Measurements from ENCODE around the gene ABHD2.

ABHD2 gene

GRCh38 chr15:89066280-89066679, 22.0 kb upstream of the ABHD2 start:
- Histone ChIP-seq H3K14ac (ENCODE audit: low read length) (no peak overlapping the region), H4K12ac (ENCODE audit: low read depth, low read length) (no peak overlapping the region), H4K91ac (ENCODE audit: low read depth, low read length) (no peak overlapping the region), H2BK12ac (ENCODE audit: low read length) (no peak overlapping the region), H2BK5ac (ENCODE audit: low read depth, low read length, poor library complexity) (no peak overlapping the region), H3K18ac (ENCODE audit: low read length) (no peak overlapping the region), H3K9me3 (ENCODE audit: insufficient read depth, low read depth, low read length) (peaks cover 11% of the 10 kb centered on the region), H2BK120ac (ENCODE audit: insufficient read depth, low read length, poor library complexity) (no peak overlapping the region), H3K4me2 (ENCODE audit: low read length) (no peak overlapping the region), H3K4me1 (ENCODE audit: control insufficient read depth in 1 of 2, insufficient read depth in 2 of 2, low read length in 2 of 2) (no peaks in the 10 kb centered on the region), H3K9ac (ENCODE audit: low read length) (no peak overlapping the region), H3K23ac (ENCODE audit: low read length) (no peak overlapping the region), H3K79me2 (ENCODE audit: control insufficient read depth, insufficient read depth, low read length, poor library complexity) (no peaks in the 10 kb centered on the region), H2AFZ (ENCODE audit: insufficient read depth, low read length, poor library complexity) (no peak overlapping the region), H3K4ac (ENCODE audit: low read depth, low read length) (no peak overlapping the region), H3K27me3 (ENCODE audit: insufficient read depth, low read length) (no peaks in the 10 kb centered on the region), H3K4me3 (ENCODE audit: low read depth, low read length) (no peak overlapping the region), H3K79me1 (ENCODE audit: low read length) (no peaks in the 10 kb centered on the region), H4K8ac (ENCODE audit: low read depth, low read length) (no peak overlapping the region), H2AK5ac (ENCODE audit: low read length) (no peak overlapping the region), H3K27ac (ENCODE audit: low read depth, low read length) (no peak overlapping the region), H3K36me3 (ENCODE audit: control insufficient read depth in 1 of 2, insufficient read depth in 2 of 2, low read length in 2 of 2) (no peaks in the 10 kb centered on the region)
- WGBS (ENCODE audit: extremely low coverage, insufficient coverage, insufficient read length): no CpG with 5 or more reads among the region's 1 CpG
- DNase-seq: no peak

- no peak overlapping the region for H3K23ac ChIP-seq (ENCODE audit: low read length)
- H3K4me2 ChIP-seq (ENCODE audit: low read length): no peak overlapping the region
- no peak overlapping the region for H4K91ac ChIP-seq (ENCODE audit: low read depth, low read length)
- H3K9me3 ChIP-seq (ENCODE audit: insufficient read depth, low read depth, low read length): peaks cover 11% of the 10 kb centered on the region
- no peak overlapping the region for H4K12ac ChIP-seq (ENCODE audit: low read depth, low read length)
- no peak overlapping the region for H2AFZ ChIP-seq (ENCODE audit: insufficient read depth, low read length, poor library complexity)
- H3K27ac ChIP-seq (ENCODE audit: low read depth, low read length): no peak overlapping the region
- H2BK5ac ChIP-seq (ENCODE audit: low read depth, low read length, poor library complexity): no peak overlapping the region
- H2AK5ac ChIP-seq (ENCODE audit: low read length): no peak overlapping the region
- no peaks in the 10 kb centered on the region for H3K27me3 ChIP-seq (ENCODE audit: insufficient read depth, low read length)
- no CpG with 5 or more reads among the region's 1 CpG for WGBS (ENCODE audit: extremely low coverage, insufficient coverage, insufficient read length)
- no peak overlapping the region for H3K18ac ChIP-seq (ENCODE audit: low read length)
- no peaks in the 10 kb centered on the region for H3K4me1 ChIP-seq (ENCODE audit: control insufficient read depth in 1 of 2, insufficient read depth in 2 of 2, low read length in 2 of 2)
- no peak overlapping the region for H3K4ac ChIP-seq (ENCODE audit: low read depth, low read length)
- no peaks in the 10 kb centered on the region for H3K79me1 ChIP-seq (ENCODE audit: low read length)
- H3K79me2 ChIP-seq (ENCODE audit: control insufficient read depth, insufficient read depth, low read length, poor library complexity): no peaks in the 10 kb centered on the region
- H3K9ac ChIP-seq (ENCODE audit: low read length): no peak overlapping the region
- no peak for DNase-seq
- H3K36me3 ChIP-seq (ENCODE audit: control insufficient read depth in 1 of 2, insufficient read depth in 2 of 2, low read length in 2 of 2): no peaks in the 10 kb centered on the region
- H4K8ac ChIP-seq (ENCODE audit: low read depth, low read length): no peak overlapping the region
- no peak overlapping the region for H2BK12ac ChIP-seq (ENCODE audit: low read length)
- H2BK120ac ChIP-seq (ENCODE audit: insufficient read depth, low read length, poor library complexity): no peak overlapping the region
- no peak overlapping the region for H3K4me3 ChIP-seq (ENCODE audit: low read depth, low read length)
- H3K14ac ChIP-seq (ENCODE audit: low read length): no peak overlapping the region
Observed at GRCh38 chr15:89067751-89068150, 20.5 kb upstream of the ABHD2 start.

GRCh38 chr15:89068325-89068784, 19.9 kb upstream of the ABHD2 start:
- Histone ChIP-seq H3K79me1 (ENCODE audit: low read length) (no peaks in the 10 kb centered on the region), H3K18ac (ENCODE audit: low read length) (no peak overlapping the region), H3K23ac (ENCODE audit: low read length) (no peak overlapping the region), H3K27ac (ENCODE audit: low read depth, low read length) (no peak overlapping the region), H3K27me3 (ENCODE audit: insufficient read depth, low read length) (no peaks in the 10 kb centered on the region), H2AK5ac (ENCODE audit: low read length) (no peak overlapping the region), H4K8ac (ENCODE audit: low read depth, low read length) (no peak overlapping the region), H3K14ac (ENCODE audit: low read length) (no peak overlapping the region), H3K4me3 (ENCODE audit: low read depth, low read length) (no peak overlapping the region), H3K4ac (ENCODE audit: low read depth, low read length) (no peak overlapping the region), H2BK120ac (ENCODE audit: insufficient read depth, low read length, poor library complexity) (no peak overlapping the region), H2AFZ (ENCODE audit: insufficient read depth, low read length, poor library complexity) (no peak overlapping the region), H3K36me3 (ENCODE audit: control insufficient read depth in 1 of 2, insufficient read depth in 2 of 2, low read length in 2 of 2) (no peaks in the 10 kb centered on the region), H3K79me2 (ENCODE audit: control insufficient read depth, insufficient read depth, low read length, poor library complexity) (no peaks in the 10 kb centered on the region), H2BK12ac (ENCODE audit: low read length) (no peak overlapping the region), H3K4me1 (ENCODE audit: control insufficient read depth in 1 of 2, insufficient read depth in 2 of 2, low read length in 2 of 2) (no peaks in the 10 kb centered on the region), H4K91ac (ENCODE audit: low read depth, low read length) (no peak overlapping the region), H3K9ac (ENCODE audit: low read length) (no peak overlapping the region), H4K12ac (ENCODE audit: low read depth, low read length) (no peak overlapping the region), H3K9me3 (ENCODE audit: insufficient read depth, low read depth, low read length) (peaks cover 11% of the 10 kb centered on the region), H2BK5ac (ENCODE audit: low read depth, low read length, poor library complexity) (no peak overlapping the region), H3K4me2 (ENCODE audit: low read length) (no peak overlapping the region)
- no peak for DNase-seq
- WGBS (ENCODE audit: extremely low coverage, insufficient coverage, insufficient read length): no CpG with 5 or more reads among the region's 5 CpGs

GRCh38 chr15:89070197-89071124, 17.8 kb upstream of the ABHD2 start:
- H3K27ac ChIP-seq (ENCODE audit: low read depth, low read length): no peak overlapping the region
- no peak overlapping the region for H3K4me2 ChIP-seq (ENCODE audit: low read length)
- no peaks in the 10 kb centered on the region for H3K4me1 ChIP-seq (ENCODE audit: control insufficient read depth in 1 of 2, insufficient read depth in 2 of 2, low read length in 2 of 2)
- peaks cover 11% of the 10 kb centered on the region for H3K9me3 ChIP-seq (ENCODE audit: insufficient read depth, low read depth, low read length)
- no peak overlapping the region for H3K4me3 ChIP-seq (ENCODE audit: low read depth, low read length)
- H2BK120ac ChIP-seq (ENCODE audit: insufficient read depth, low read length, poor library complexity): no peak overlapping the region
- WGBS (ENCODE audit: extremely low coverage, insufficient coverage, insufficient read length): no CpG with 5 or more reads among the region's 7 CpGs
- H4K8ac ChIP-seq (ENCODE audit: low read depth, low read length): no peak overlapping the region
- DNase-seq: peak; percentile 4 to 23
- H3K14ac ChIP-seq (ENCODE audit: low read length): no peak overlapping the region
- H3K4ac ChIP-seq (ENCODE audit: low read depth, low read length): no peak overlapping the region
- no peak overlapping the region for H4K91ac ChIP-seq (ENCODE audit: low read depth, low read length)
- no peak overlapping the region for H3K9ac ChIP-seq (ENCODE audit: low read length)
- no peak overlapping the region for H2BK5ac ChIP-seq (ENCODE audit: low read depth, low read length, poor library complexity)
- no peaks in the 10 kb centered on the region for H3K79me1 ChIP-seq (ENCODE audit: low read length)
- no peak overlapping the region for H2BK12ac ChIP-seq (ENCODE audit: low read length)
- no peak overlapping the region for H3K18ac ChIP-seq (ENCODE audit: low read length)
- no peak overlapping the region for H4K12ac ChIP-seq (ENCODE audit: low read depth, low read length)
- no peaks in the 10 kb centered on the region for H3K36me3 ChIP-seq (ENCODE audit: control insufficient read depth in 1 of 2, insufficient read depth in 2 of 2, low read length in 2 of 2)
- no peak overlapping the region for H2AK5ac ChIP-seq (ENCODE audit: low read length)
- H3K27me3 ChIP-seq (ENCODE audit: insufficient read depth, low read length): no peaks in the 10 kb centered on the region
- no peak overlapping the region for H3K23ac ChIP-seq (ENCODE audit: low read length)
- H2AFZ ChIP-seq (ENCODE audit: insufficient read depth, low read length, poor library complexity): no peak overlapping the region
- H3K79me2 ChIP-seq (ENCODE audit: control insufficient read depth, insufficient read depth, low read length, poor library complexity): no peaks in the 10 kb centered on the region
